PC-3 (cell line): ENCODE data around the gene SGCG.

Experiments
- EZH2 ChIP-seq: fragments of 300-600 bp; sonication (generic); IDR thresholded peaks from one replicate; pipeline ENCODE4 v1.6.1; 2017; ENCODE audit warnings: antibody characterized with exemption, mild to moderate bottlenecking, low read length; ENCODE audit not compliant: unreplicated experiment
- TF ChIP-seq, protein P1 (sequence below): fragments of 300-600 bp; sonication (generic); conservative IDR thresholded peaks from 2 replicates; pipeline ENCODE4 v1.5.1; 2017; ENCODE audit warnings: antibody characterized with exemption, low read depth, mild to moderate bottlenecking, low read length

DNA sequence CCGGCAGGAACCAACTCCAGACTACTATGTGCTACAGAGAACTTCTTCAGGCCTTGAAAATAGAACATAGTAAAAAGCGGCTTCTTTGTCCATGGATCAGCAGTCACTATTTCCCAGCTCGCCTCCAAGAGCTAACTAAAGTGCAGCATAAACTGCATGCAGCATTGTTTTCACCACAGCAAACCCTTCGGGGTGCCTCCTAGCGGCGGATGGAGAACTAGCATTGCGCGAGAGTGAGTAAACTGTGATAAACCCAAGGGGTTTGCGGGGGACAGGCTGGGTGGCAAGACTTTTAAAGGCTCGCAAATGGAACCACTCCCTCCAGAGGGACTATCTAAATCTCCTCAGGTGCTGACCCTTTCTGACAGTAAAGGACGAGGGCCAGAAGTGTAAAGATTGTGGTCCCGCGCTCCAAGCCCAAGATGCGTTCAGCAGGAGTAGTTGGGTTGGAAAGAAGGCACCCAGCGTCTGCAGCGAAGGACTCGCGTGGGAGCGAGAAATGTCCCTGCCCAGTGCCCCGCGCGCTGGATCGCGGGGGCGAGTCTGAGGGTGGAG, 21.5 kb upstream of the SGCG start:
- TF ChIP-seq, protein P1, sequence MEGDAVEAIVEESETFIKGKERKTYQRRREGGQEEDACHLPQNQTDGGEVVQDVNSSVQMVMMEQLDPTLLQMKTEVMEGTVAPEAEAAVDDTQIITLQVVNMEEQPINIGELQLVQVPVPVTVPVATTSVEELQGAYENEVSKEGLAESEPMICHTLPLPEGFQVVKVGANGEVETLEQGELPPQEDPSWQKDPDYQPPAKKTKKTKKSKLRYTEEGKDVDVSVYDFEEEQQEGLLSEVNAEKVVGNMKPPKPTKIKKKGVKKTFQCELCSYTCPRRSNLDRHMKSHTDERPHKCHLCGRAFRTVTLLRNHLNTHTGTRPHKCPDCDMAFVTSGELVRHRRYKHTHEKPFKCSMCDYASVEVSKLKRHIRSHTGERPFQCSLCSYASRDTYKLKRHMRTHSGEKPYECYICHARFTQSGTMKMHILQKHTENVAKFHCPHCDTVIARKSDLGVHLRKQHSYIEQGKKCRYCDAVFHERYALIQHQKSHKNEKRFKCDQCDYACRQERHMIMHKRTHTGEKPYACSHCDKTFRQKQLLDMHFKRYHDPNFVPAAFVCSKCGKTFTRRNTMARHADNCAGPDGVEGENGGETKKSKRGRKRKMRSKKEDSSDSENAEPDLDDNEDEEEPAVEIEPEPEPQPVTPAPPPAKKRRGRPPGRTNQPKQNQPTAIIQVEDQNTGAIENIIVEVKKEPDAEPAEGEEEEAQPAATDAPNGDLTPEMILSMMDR: peak; percentile 61
- TF ChIP-seq EZH2: no peak
